Measurements from ENCODE around the gene PCDH10. TPM values are rescaled to one million over a fixed set of nuclear protein-coding genes. Genes with fewer than 3 reads are reported as not detected.
A peak's percentile ranks its signal among the peaks of the same experiment; 100 is the strongest.

The PCDH10 gene
- total RNA-seq, 2 donors from 2014 or later, result 2.3 to 4.6 TPM

GRCh38 chr4:133147921-133148689 lies 989 bp upstream of the PCDH10 start:
- intact Hi-C loops (cut with DNase I), result no loop called here
- DNase-seq (ENCODE audit: low spot score), result peak; percentile 76

GRCh38 chr4:133149364-133149695 lies 236 bp downstream of the PCDH10 start:
- no peak for DNase-seq (ENCODE audit: low spot score)
- intact Hi-C loops (cut with DNase I), result no loop called here

GRCh38 chr4:133149932-133150471 lies 908 bp downstream of the PCDH10 start:
- intact Hi-C loops (cut with DNase I), result no loop called here
- no peak for DNase-seq (ENCODE audit: low spot score)

GRCh38 chr4:133150486-133151340 lies 1.6 kb downstream of the PCDH10 start:
- intact Hi-C loops (cut with DNase I), result no loop called here
- peak; percentile 79 for DNase-seq (ENCODE audit: low spot score)

- intact Hi-C loops (cut with DNase I), result no loop called here
- DNase-seq (ENCODE audit: low spot score), result no peak
Measured at GRCh38 chr4:133151341-133151690, 2.2 kb downstream of the PCDH10 start.

- peak; percentile 58 for DNase-seq (ENCODE audit: low spot score)
- intact Hi-C loops (cut with DNase I), result no loop called here
Measured at GRCh38 chr4:133151691-133152329, 2.7 kb downstream of the PCDH10 start.

GRCh38 chr4:133152330-133152821 lies 3.3 kb downstream of the PCDH10 start:
- intact Hi-C loops (cut with DNase I), result no loop called here
- peak; percentile 35 for DNase-seq (ENCODE audit: low spot score)

- DNase-seq (ENCODE audit: low spot score), result no peak
- intact Hi-C loops (cut with DNase I), result no loop called here
Measured at GRCh38 chr4:133152831-133153481, 3.9 kb downstream of the PCDH10 start.

- intact Hi-C loops (cut with DNase I), result no loop called here
Measured at GRCh38 chr4:133154725-133155124, 5.6 kb downstream of the PCDH10 start.

GRCh38 chr4:133156096-133156495 lies 7.0 kb downstream of the PCDH10 start:
- no peak for DNase-seq (ENCODE audit: low spot score)
- intact Hi-C loops (cut with DNase I), result no loop called here

More at GRCh38 chr4:133154725-133155124, 5.6 kb downstream of the PCDH10 start:
- DNase-seq (ENCODE audit: low spot score), result no peak

- no peak for DNase-seq (ENCODE audit: low spot score)
- intact Hi-C loops (cut with DNase I), result no loop called here
Measured at GRCh38 chr4:133156556-133156955, 7.5 kb downstream of the PCDH10 start.

GRCh38 chr4:133157460-133158160 lies 8.5 kb downstream of the PCDH10 start:
- intact Hi-C loops (cut with DNase I), result no loop called here
- no peak for DNase-seq (ENCODE audit: low spot score)

- no peak for DNase-seq (ENCODE audit: low spot score)
- intact Hi-C loops (cut with DNase I), result no loop called here
Measured at GRCh38 chr4:133160853-133161252, 11.8 kb downstream of the PCDH10 start.

GRCh38 chr4:133161570-133162295 lies 12.6 kb downstream of the PCDH10 start:
- DNase-seq (ENCODE audit: low spot score), result no peak
- intact Hi-C loops (cut with DNase I), result no loop called here

GRCh38 chr4:133162941-133163340 lies 13.8 kb downstream of the PCDH10 start:
- intact Hi-C loops (cut with DNase I), result no loop called here
- no peak for DNase-seq (ENCODE audit: low spot score)

GRCh38 chr4:133178956-133179355 lies 29.9 kb downstream of the PCDH10 start:
- no peak for DNase-seq (ENCODE audit: low spot score)
- intact Hi-C loops (cut with DNase I), result no loop called here

GRCh38 chr4:133186210-133186609 lies 37.1 kb downstream of the PCDH10 start:
- intact Hi-C loops (cut with DNase I), result no loop called here
- no peak for DNase-seq (ENCODE audit: low spot score)

- DNase-seq (ENCODE audit: low spot score), result no peak
- intact Hi-C loops (cut with DNase I), result no loop called here
Measured at GRCh38 chr4:133186845-133187244, 37.8 kb downstream of the PCDH10 start.

Data from posterior vena cava (tissue), 2 donors.